Measurements from ENCODE around the gene NAP1L4.
A peak's percentile ranks its signal among the peaks of the same experiment; 100 is the strongest.

The NAP1L4 gene

DNA sequence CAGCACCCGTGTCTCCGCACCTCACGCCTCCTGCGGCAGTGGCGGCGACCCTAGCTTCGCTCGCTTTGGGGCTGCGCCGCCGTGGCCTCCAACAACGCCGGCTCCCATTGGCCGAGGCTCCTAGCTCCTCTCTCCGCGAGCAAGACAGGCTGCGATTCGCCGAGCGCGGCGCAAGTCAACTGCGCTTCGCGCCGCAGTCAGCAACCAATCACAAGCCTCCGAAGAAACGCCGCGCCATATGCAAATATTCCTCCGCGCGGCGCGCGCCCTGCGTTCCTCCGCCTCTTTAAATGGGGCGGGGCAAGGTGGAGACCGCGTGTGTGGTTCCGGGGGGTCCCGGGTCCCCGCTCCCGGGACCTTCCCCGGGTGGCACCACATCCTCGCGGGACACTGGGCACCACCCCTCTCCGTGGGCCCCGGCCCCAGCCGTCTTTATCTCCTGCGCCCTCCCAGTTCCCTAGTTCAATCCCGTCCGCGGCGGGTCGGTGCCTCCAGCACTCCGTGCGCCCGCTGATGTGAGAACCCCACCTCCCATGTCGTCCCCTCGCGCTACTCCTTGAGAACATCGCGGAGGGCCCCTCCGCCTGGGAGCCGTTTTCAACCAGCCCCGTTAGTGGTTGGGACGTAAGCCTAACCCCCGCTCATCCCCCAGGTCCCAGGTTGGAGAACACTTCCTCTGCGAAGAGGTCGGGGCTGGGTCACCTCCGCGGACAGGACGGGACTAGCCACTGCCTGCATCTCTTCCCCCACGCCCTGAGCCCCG, at the start of gene NAP1L4:
Gene NAP1L4 (minus strand): TSS at position 96 of the 763 bp plus-strand sequence. CDS start 13,109 bp downstream, outside the sequence.
- peak; percentile 98 for DNase-seq (ENCODE audit: low read depth, low spot score)

DNA sequence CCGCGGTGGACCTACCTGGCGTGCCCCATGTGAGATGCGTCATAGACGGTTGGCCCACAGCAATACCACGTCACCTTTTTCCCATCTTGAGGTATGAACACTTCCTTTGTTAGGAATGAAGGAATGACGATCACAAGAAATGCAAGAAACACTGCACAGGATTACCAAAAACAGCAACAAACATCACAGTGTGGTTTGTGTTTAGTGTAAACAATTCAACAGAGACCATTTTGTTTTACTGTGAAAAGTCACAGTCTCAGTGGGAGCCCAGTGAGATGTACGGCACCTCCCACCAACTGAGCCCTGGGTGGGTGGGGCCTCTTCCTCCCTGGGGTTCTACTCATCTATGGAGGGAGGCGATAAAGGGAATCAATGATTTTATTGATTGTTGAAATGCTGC, 48.8 kb upstream of the NAP1L4 start:
- no peak for DNase-seq (ENCODE audit: low read depth, low spot score)

GRCh38 chr11:3037945-3038271, 45.8 kb upstream of the NAP1L4 start:
- DNase-seq (ENCODE audit: low read depth, low spot score) = no peak

DNA sequence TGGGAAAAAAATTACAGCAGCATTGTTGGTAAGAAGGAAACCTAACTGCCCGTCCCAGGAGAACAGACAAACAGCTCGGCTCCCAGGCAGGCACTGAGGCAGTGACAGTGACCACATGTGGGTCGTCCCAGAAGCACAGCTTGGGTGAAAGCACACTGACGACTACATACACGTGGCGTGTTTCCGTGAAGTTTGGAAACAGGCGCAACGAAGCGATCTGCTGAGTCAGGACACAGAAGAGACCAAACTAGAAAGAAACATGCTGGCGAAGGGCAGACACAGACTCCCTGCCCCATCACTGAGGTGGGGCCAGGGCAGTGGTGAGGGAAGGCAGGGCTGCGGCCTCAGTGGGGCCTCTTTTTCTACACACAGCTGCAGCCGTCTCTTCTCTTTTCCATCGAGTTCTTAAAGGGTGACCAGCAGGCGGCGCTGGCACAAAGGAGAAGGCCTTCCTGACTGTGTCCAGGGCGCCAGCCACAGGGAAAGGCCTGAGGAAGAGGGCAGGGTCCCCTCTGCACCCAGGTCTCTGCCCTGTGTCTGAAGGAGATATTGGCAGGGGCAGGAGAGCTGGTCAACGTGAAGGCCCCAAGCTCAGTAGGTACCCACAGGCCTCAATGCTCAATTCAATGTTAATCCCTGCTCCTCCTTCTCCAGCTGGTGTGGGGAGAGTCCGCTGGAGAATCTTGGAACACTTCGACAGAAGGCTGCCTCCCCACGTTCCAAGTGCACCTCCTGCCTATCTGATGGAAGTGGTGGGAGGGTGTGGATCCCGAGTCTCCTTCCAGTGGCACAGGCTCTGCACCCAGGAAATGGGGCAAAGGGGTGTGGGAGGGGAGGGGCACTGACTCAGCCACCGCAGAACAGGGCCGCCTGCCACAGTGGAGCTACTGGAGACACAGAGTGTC, 45.2 kb upstream of the NAP1L4 start:
- DNase-seq (ENCODE audit: low read depth, low spot score) = peak; percentile 80

- DNase-seq (ENCODE audit: low read depth, low spot score) = no peak
Observed at GRCh38 chr11:3036419-3036818, 44.3 kb upstream of the NAP1L4 start.

GRCh38 chr11:3035333-3035732, 43.2 kb upstream of the NAP1L4 start:
- no peak for DNase-seq (ENCODE audit: low read depth, low spot score)

DNA sequence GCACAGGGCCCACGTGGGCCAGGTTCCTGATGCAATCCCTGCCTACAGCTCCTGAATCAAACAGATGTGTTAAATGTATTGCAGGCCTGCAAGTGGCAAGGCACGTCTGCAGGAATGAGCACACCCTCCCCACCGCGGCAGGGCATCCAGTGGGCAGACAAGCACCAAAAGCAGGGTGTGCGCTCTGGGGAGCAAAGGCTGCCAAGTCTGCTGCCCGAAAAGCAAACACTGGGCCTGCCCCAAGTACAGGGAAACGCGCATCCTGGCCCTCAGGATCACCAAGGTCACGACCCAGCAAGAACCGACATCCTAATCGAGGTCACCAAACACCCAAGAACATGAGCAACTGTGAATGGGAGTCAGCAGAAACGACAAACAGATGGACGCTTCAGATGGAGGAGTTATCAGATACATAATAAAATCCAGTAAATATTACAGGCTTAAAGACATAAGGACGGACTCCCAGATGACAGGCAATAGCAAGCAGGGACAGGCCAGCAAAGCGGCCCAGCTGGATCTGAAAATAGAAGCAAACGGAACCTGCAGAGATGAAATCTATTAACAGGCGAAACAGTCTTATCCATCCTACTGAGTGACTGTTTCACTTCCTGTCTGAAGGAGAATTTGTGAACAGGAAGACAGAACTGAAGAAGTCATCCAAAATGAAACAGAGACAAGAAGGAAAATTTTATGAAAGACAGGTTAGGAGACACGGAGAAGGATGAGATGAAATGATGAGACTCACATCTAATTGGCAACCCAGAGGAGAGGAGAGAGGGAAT, 38.4 kb upstream of the NAP1L4 start:
- DNase-seq (ENCODE audit: low read depth, low spot score) = no peak

- DNase-seq (ENCODE audit: low read depth, low spot score) = no peak
Observed at GRCh38 chr11:3028813-3029212, 36.7 kb upstream of the NAP1L4 start.

DNA sequence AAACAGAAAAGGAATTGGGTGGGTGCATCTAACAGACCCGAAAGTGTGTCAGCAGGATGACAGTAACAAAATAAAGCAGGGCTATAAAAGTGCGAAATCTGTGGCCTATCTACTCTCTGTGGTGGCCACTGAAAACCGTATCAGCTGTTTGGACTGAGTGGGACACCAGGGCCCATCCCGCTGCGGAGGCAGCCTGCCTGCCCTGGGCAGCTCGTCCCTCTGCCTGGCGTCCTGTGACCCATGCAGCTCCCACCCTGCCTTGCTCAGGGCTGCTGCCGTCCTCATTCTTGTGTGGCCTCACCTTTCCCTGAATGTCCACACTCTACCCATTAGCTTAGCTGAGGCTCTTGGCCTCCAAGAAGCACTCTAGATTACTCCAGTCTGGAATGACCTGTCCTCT, 34.7 kb upstream of the NAP1L4 start:
- DNase-seq (ENCODE audit: low read depth, low spot score) = no peak

DNA sequence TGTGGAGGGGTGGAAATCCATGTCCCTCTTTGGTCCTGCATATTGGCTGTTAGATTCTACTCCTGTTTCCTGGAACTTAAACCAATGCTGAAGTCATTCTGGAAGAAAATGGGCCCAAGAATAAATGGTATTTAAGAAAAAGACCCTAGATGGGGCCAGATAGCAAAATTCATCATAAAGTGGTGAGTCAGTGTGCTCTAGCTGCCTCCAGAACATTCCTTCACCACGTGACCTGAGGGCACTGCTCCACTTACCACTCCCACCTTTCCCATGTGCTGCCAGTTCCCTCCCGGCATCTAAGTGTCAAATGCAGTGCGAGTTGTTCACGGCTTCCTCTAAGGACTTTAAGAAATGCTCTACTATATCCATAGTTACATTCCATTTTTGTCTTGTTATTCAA, 30.9 kb upstream of the NAP1L4 start:
- DNase-seq (ENCODE audit: low read depth, low spot score) = no peak

- DNase-seq (ENCODE audit: low read depth, low spot score) = no peak
Observed at GRCh38 chr11:3022300-3022967, 30.3 kb upstream of the NAP1L4 start.

- DNase-seq (ENCODE audit: low read depth, low spot score) = peak; percentile 37
Observed at GRCh38 chr11:3021125-3021524, 29.0 kb upstream of the NAP1L4 start.

GRCh38 chr11:3020011-3020410, 27.9 kb upstream of the NAP1L4 start:
- no peak for DNase-seq (ENCODE audit: low read depth, low spot score)

DNA sequence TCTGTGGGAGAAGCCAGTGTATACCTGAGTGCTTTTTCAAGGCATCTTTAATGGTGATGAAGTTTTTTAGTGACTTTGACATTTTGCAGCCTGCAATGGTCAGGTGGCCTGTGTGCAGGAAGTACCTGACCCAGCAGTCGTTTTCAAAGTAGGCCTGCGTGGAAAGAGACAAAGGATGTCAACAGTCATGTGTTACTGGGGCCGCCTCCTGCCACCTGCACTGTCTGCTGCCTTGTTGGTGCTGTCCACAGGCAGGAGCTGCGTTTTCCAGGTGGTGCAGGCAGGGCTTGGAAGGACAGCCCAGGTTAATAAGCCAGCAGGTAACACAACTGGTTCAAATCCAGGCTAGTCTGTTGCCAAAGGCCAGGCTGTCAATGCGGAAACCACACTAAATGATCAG, 26.5 kb upstream of the NAP1L4 start:
- no peak for DNase-seq (ENCODE audit: low read depth, low spot score)

- DNase-seq (ENCODE audit: low read depth, low spot score) = no peak
Observed at GRCh38 chr11:3016861-3017260, 24.7 kb upstream of the NAP1L4 start.

- no peak for DNase-seq (ENCODE audit: low read depth, low spot score)
Observed at GRCh38 chr11:3015796-3016195, 23.7 kb upstream of the NAP1L4 start.

GRCh38 chr11:3014943-3015342, 22.8 kb upstream of the NAP1L4 start:
- DNase-seq (ENCODE audit: low read depth, low spot score) = no peak

DNA sequence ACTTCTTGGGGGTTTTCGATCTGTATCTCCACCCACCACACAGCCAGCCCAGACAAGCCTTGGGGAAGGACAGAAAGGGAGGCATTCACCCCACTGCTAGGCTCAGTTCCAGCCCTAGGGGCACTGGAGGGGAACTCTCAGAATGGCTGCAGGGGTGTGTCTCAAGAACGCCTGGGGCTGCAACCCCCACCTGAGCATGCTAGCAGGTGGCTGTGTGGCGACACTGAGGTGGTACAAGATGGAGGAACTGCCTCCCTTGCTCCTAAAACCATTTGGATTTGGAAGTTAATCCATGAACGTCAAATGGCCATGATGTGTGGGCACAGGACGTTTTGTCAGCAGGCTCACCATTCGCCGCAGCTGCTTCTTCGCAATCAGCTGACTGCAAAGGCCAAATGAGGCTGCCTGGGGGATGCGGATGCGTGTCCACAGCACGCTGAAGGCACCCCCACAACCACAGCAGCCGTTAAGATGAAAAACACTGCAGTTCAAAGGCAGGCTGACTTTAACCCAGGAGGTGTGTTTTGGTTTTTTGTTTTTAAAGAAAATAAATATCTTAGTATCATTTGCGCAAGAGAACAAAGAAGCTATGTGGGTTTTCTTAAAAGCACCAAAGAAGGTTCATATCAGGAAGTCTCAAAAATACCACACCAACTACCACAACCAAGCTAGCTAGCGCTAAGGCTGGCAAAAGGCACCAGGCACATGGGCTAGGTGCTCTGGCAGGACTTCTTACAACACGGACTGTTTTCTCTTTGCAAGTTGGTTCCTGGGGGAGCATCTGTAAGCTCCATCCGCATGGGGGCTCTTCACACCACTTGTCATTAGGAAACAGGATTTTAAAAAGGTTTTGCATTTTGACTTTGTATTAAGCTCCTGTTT, 22.2 kb upstream of the NAP1L4 start:
- DNase-seq (ENCODE audit: low read depth, low spot score) = no peak

DNA sequence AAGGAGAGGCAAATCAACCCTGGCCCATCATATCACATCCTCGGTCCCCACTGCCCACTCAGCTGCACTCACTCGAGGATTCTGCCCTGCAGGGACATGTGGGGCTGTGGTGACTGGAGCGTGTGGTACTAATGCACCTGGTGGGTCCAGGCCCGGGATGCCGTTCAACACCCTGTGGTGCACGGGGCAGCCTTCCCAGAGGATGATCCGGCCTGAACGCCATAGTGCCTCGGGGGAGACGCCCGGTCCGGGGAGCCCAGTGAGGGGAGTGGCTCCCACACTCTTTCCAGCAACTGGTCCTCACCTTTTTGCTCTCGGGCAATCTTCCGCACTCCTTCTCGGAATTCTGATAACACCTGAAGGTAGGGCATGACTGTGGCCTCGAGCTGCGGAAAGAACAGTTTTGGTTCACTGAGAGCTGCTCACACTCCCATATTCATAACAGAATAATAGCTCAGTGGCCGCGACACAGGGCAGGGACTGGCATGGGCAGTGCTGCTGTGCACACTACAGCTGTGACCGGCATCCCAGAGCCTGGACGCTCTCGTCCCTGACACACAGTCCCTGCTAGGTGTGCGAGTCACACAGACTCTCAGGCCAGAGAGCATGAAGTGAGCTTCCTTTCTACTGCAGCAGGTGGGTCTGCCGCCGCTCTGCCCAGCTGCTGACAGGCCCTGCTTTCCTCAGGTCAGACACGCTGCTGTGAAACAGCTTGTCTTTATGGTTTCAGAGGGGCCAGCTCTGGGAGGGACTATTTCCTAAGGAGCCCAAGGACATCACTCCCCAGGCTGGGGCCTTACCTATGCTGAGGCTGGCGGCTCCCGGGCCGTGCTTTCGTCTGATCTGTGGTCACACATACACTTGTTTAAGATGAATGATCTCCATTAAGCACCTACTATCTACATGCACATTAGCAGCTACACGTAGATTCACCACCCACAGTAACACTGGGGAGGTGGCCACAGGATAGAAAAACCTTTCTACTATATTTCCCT, 20.1 kb upstream of the NAP1L4 start:
- DNase-seq (ENCODE audit: low read depth, low spot score) = no peak

Measured in ELF-1 (cell line).